KMS-11 (cell line): ENCODE data around the gene RS1.

Source experiments
- H2AFZ ChIP-seq: fragments of 200-600 bp; sonication (generic); 2 replicates; pipeline ENCODE4 v1.6.1; 2016; ENCODE audit warnings: antibody characterized with exemption, mixed run types, low read depth
- H3K27ac ChIP-seq: fragments of 200-600 bp; sonication (generic); 2 replicates; pipeline ENCODE4 v1.6.1; 2016; ENCODE audit warnings: mild to moderate bottlenecking, mixed run types
- H3K27me3 ChIP-seq: fragments of 200-600 bp; sonication (generic); 2 replicates; pipeline ENCODE4 v1.6.1; 2017; ENCODE audit warnings: mild to moderate bottlenecking, low read depth, mixed run types, moderate library complexity; ENCODE audit not compliant: insufficient read depth
- H3K36me3 ChIP-seq: fragments of 200-600 bp; sonication (generic); 2 replicates; pipeline ENCODE4 v1.6.1; 2017; ENCODE audit warnings: mild to moderate bottlenecking, mixed run types; ENCODE audit not compliant: insufficient read depth
- H3K4me1 ChIP-seq: fragments of 200-600 bp; sonication (generic); 2 replicates; pipeline ENCODE4 v1.6.1; 2016; ENCODE audit warnings: mild to moderate bottlenecking, low read depth, mixed run types; ENCODE audit not compliant: poor library complexity, severe bottlenecking
- H3K4me2 ChIP-seq: fragments of 200-600 bp; sonication (generic); 2 replicates; pipeline ENCODE4 v1.7.0; 2016; ENCODE audit warnings: mild to moderate bottlenecking, mixed run types
- H3K4me3 ChIP-seq: fragments of 200-600 bp; sonication (generic); IDR thresholded peaks from 2 replicates; pipeline ENCODE4 v1.6.1; 2017; ENCODE audit warnings: low read depth, low read length, mixed read lengths; ENCODE audit not compliant: insufficient read depth
- H3K79me2 ChIP-seq: fragments of 200-600 bp; sonication (generic); 2 replicates; pipeline ENCODE4 v1.6.1; 2016; ENCODE audit warnings: low read depth, mixed run types; ENCODE audit not compliant: insufficient read depth
- H3K9ac ChIP-seq: fragments of 200-600 bp; sonication (generic); 2 replicates; pipeline ENCODE4 v1.6.1; 2016; ENCODE audit warnings: mild to moderate bottlenecking, mixed run types
- H4K20me1 ChIP-seq: fragments of 200-600 bp; sonication (generic); 2 replicates; pipeline ENCODE4 v1.6.1; 2016; ENCODE audit warnings: mild to moderate bottlenecking, mixed run types; ENCODE audit not compliant: insufficient read depth
- TF ChIP-seq, protein P1 (sequence below): fragments of 200-600 bp; sonication (generic); conservative IDR thresholded peaks from 2 replicates; pipeline ENCODE4 v1.6.1; 2017; ENCODE audit warnings: low read depth, mild to moderate bottlenecking, antibody characterized with exemption, low read length, moderate library complexity, mixed read lengths

RS1 gene

DNA sequence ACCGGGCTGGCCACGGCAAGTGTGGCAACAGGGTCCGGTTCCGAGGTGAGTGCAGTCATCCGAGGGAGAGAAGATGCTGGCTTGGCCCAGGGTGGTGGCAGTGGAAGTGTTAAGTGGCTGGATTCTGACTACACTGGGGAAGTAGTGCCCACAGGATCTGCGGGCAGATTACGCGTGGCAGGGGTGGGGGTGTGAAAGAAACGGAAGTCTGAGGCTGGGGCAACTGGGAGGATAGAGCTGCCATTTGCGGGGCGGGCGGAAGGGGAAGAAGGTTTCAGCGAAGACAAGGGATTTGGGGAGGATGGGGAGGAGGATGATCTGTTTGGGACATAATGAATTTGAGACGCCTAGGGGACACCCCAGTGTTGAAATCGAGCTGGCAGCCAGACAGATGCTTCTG is 5.3 kb downstream of the RS1 start:
- Histone ChIP-seq H3K4me1 (no peaks in the 10 kb centered on the region), H2AFZ (no peak overlapping the region), H3K79me2 (no peaks in the 10 kb centered on the region), H3K4me3 (no peak overlapping the region), H3K9ac (no peak overlapping the region), H3K4me2 (no peak overlapping the region), H3K27ac (no peak overlapping the region), H3K36me3 (no peaks in the 10 kb centered on the region), H4K20me1 (no peaks in the 10 kb centered on the region), H3K27me3 (no peaks in the 10 kb centered on the region)
- TF ChIP-seq, protein P1, sequence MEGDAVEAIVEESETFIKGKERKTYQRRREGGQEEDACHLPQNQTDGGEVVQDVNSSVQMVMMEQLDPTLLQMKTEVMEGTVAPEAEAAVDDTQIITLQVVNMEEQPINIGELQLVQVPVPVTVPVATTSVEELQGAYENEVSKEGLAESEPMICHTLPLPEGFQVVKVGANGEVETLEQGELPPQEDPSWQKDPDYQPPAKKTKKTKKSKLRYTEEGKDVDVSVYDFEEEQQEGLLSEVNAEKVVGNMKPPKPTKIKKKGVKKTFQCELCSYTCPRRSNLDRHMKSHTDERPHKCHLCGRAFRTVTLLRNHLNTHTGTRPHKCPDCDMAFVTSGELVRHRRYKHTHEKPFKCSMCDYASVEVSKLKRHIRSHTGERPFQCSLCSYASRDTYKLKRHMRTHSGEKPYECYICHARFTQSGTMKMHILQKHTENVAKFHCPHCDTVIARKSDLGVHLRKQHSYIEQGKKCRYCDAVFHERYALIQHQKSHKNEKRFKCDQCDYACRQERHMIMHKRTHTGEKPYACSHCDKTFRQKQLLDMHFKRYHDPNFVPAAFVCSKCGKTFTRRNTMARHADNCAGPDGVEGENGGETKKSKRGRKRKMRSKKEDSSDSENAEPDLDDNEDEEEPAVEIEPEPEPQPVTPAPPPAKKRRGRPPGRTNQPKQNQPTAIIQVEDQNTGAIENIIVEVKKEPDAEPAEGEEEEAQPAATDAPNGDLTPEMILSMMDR, result no peak

DNA sequence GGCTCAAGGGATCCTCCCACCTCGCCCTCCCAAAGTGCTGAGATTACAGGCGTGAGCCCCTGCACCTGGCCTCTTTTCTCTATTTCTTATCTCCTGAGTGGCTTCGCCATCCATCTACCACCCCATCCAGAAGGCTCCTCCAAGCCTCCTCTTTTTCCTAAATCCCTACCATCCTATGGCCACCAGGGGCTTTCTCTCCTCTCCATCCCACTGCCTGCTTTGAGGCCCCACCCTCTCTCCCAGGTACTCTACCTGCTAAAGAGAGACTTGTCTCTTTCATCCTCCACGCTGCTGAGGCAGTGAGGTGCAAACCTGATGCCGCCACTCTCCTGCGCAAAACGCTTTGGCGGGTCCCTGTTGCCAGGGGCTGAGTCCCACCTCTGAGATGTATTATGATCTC is 7.0 kb downstream of the RS1 start:
- Histone ChIP-seq H3K79me2 (no peaks in the 10 kb centered on the region), H3K4me1 (no peaks in the 10 kb centered on the region), H3K4me2 (no peak overlapping the region), H3K27me3 (no peaks in the 10 kb centered on the region), H3K9ac (no peak overlapping the region), H3K27ac (no peak overlapping the region), H2AFZ (no peak overlapping the region), H3K36me3 (no peaks in the 10 kb centered on the region), H3K4me3 (no peak overlapping the region), H4K20me1 (no peaks in the 10 kb centered on the region)
- TF ChIP-seq, protein P1, result no peak

DNA sequence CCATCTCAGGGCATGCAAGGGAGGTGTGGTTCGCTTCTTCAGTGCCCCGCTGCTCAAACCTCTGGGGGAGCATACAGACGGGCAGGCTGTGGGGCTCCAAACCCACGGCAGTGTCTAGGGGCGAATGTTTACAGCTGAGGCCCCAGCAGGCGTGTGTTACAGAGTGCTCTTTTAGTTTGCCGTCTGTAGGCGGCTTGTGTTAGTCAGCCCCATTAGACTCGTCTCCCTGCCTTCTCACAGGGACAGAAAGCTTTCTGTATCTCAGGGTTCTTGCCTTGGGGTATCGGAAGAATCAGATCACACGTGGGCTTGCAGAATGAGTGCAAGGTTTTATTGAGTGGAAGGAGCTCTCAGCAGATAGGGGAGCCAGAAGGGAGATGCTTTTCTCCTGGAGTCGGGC is 10.6 kb downstream of the RS1 start:
- no peaks in the 10 kb centered on the region for H3K4me1 ChIP-seq
- H3K4me2 ChIP-seq, result no peak overlapping the region
- no peaks in the 10 kb centered on the region for H3K36me3 ChIP-seq
- H3K9ac ChIP-seq, result no peak overlapping the region
- no peaks in the 10 kb centered on the region for H4K20me1 ChIP-seq
- TF ChIP-seq, protein P1, result no peak
- H3K27me3 ChIP-seq, result no peaks in the 10 kb centered on the region
- no peaks in the 10 kb centered on the region for H3K79me2 ChIP-seq
- H2AFZ ChIP-seq, result no peak overlapping the region
- no peak overlapping the region for H3K27ac ChIP-seq
- H3K4me3 ChIP-seq, result no peak overlapping the region

DNA sequence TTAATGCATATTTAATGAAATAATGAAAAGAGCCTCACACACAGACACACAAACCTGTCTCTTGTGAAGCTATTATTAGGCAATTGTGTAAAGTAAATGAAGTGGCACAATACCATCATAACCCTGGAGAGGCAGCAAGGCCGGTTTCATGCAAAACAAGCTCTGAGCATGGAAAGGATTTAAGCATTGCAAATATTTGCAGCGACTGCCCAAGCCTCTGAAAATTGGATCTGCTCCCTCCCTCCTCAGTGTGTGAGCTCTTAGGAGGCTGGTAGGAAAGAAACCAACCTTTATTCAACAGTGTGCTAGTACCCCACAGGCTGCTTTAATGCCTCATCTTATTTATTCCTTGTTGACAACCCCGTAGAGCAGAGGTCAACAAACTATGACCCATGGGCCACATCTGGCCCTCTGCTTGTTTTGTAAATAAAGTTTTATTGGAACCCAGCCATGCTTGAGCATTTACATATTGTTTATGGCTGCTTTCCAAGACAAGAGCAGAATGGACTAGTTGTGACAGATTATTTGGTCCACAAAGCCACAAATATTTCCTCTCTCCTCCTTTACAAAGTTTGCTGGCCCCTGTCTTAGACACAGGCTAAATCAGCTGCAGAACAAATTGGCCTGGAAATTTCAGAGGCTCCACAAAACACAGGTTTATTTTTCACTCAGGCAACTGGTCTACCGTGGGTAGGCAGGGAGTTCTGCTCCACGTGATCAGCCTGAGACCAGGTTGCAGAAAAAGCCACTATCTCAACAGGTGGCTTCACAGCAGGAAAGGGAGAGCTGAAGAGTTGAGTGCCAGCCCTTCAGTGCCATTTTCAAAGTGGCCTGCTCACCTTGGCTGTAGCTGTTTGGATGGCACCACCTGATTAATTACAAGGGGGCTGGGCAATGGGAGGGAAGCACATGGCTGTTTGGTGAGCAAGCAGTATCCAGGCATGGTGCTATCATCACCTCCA is 16.8 kb downstream of the RS1 start:
- H3K4me3 ChIP-seq, result no peak overlapping the region
- H3K27me3 ChIP-seq, result no peaks in the 10 kb centered on the region
- TF ChIP-seq, protein P1, result no peak
- H2AFZ ChIP-seq, result no peak overlapping the region
- no peaks in the 10 kb centered on the region for H3K36me3 ChIP-seq
- no peak overlapping the region for H3K9ac ChIP-seq
- H4K20me1 ChIP-seq, result no peaks in the 10 kb centered on the region
- H3K4me2 ChIP-seq, result no peak overlapping the region
- H3K4me1 ChIP-seq, result no peaks in the 10 kb centered on the region
- H3K79me2 ChIP-seq, result no peaks in the 10 kb centered on the region
- no peak overlapping the region for H3K27ac ChIP-seq
